Loucy (cell line): ENCODE results near the gene NDE1.

Experiments used
- EZH2phosphoT487 ChIP-seq: fragments of 200-600 bp; IDR thresholded peaks from 2 replicates; pipeline ENCODE4 v1.6.1; 2018; ENCODE audit warnings: antibody characterized with exemption, mild to moderate bottlenecking, moderate library complexity, borderline replicate concordance
- TF ChIP-seq, protein P1 (sequence below): fragments of 200-600 bp; sonication (generic); conservative IDR thresholded peaks from 2 replicates; pipeline ENCODE4 v1.5.1; 2014; ENCODE audit warnings: mild to moderate bottlenecking, antibody characterized with exemption, low read length

- TF ChIP-seq, protein P1, sequence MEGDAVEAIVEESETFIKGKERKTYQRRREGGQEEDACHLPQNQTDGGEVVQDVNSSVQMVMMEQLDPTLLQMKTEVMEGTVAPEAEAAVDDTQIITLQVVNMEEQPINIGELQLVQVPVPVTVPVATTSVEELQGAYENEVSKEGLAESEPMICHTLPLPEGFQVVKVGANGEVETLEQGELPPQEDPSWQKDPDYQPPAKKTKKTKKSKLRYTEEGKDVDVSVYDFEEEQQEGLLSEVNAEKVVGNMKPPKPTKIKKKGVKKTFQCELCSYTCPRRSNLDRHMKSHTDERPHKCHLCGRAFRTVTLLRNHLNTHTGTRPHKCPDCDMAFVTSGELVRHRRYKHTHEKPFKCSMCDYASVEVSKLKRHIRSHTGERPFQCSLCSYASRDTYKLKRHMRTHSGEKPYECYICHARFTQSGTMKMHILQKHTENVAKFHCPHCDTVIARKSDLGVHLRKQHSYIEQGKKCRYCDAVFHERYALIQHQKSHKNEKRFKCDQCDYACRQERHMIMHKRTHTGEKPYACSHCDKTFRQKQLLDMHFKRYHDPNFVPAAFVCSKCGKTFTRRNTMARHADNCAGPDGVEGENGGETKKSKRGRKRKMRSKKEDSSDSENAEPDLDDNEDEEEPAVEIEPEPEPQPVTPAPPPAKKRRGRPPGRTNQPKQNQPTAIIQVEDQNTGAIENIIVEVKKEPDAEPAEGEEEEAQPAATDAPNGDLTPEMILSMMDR: no peak
- TF ChIP-seq EZH2phosphoT487: no peak
Measured at GRCh38 chr16:15650019-15650697, at the start of gene NDE1.
